ENCODE measurements around the gene CTNNA2. TPM values are rescaled to one million over a fixed set of nuclear protein-coding genes. Genes with fewer than 3 reads are reported as not detected.

CTNNA2 gene
- total and polyA plus RNA-seq, 9 of the 15 experiments (the other 6 are each of a cell fraction or from before 2014, with no cell fraction given) = 0.03 to 0.40 (median 0.15) TPM

GRCh38 chr2:80525152-80525551 is 1012.3 kb downstream of the CTNNA2 start:
- H3K4me3 ChIP-seq = no peak overlapping the region
- H4K20me1 ChIP-seq (replicated peaks; ENCODE audit: control insufficient read depth, insufficient read depth, low read length) = no peaks in the 10 kb centered on the region
- no peak overlapping the region for H3K4me2 ChIP-seq (ENCODE audit: insufficient read depth, low read length)
- H3K27ac ChIP-seq (ENCODE audit: extremely low read depth, low read depth, low read length) = no peak overlapping the region
- no peaks in the 10 kb centered on the region for H3K79me2 ChIP-seq (ENCODE audit: control insufficient read depth, insufficient read depth, low read length)
- POLR2A ChIA-PET = no interaction called here
- CTCF ChIA-PET (ENCODE audit: low intra/inter-chr PET ratio) = no interaction called here
- 0% methylated on average over 2 of the region's 2 CpGs for WGBS (ENCODE audit: insufficient coverage, low coverage, missing lambda C conversion rate)
- no peak overlapping the region for H2AFZ ChIP-seq (ENCODE audit: low read depth, low read length)
- no TSS peak for BruUV-seq (replicated peaks)
- no peak for FAIRE-seq
- no peak for ATAC-seq
- H3K9ac ChIP-seq (ENCODE audit: insufficient read depth in 1 of 2, low read depth in 2 of 2, low read length in 2 of 2) = no peak overlapping the region
- no peaks in the 10 kb centered on the region for H3K9me3 ChIP-seq (replicated peaks; ENCODE audit: control insufficient read depth, insufficient read depth, low read depth, low read length)
- DNase-seq (ENCODE audit: extremely low read depth in 1 of 4, low spot score in 3 of 4) = no peak
- no peaks in the 10 kb centered on the region for H3K4me1 ChIP-seq (replicated peaks in 1 of 2; ENCODE audit: control insufficient read depth in 2 of 2, insufficient read depth in 2 of 2, low read length in 2 of 2)
- intact Hi-C loops (cut with micrococcal nuclease) = no loop called here
- no peaks in the 10 kb centered on the region for H3K36me3 ChIP-seq (ENCODE audit: control insufficient read depth, insufficient read depth, low read length)
- H3K9me1 ChIP-seq (ENCODE audit: control insufficient read depth, insufficient read depth, low read length) = no peaks in the 10 kb centered on the region
- in situ Hi-C loops (cut with MboI) = no loop called here
- no peaks in the 10 kb centered on the region for H3K27me3 ChIP-seq (ENCODE audit: control insufficient read depth in 2 of 2, insufficient read depth in 2 of 2, low read length in 2 of 2)
- TF ChIP-seq DPF2 (IDR thresholded peaks at IDR 0.05) (no peak), ATF7 (IDR thresholded peaks at IDR 0.05) (no peak), ELF1 (tag; IDR thresholded peaks at IDR 0.05) (no peak), ZNF76 (CRISPR knock-in tag; IDR thresholded peaks at IDR 0.05; ENCODE audit: borderline replicate concordance) (no peak), TCF3 (CRISPR knock-in tag; IDR thresholded peaks at IDR 0.05) (no peak), NCOR1 (IDR thresholded peaks at IDR 0.05) (no peak), ETS1 (conservative IDR thresholded peaks at IDR 0.05; ENCODE audit: control insufficient read depth, low read depth, low read length) (no peak), CHD7 (IDR thresholded peaks at IDR 0.05; ENCODE audit: low read depth, low read length) (no peak), CAMTA2 (CRISPR knock-in tag; conservative IDR thresholded peaks at IDR 0.05) (no peak), ZNF253 (CRISPR knock-in tag; conservative IDR thresholded peaks at IDR 0.05) (no peak), ZNF197 (CRISPR knock-in tag; IDR thresholded peaks at IDR 0.05; ENCODE audit: low read depth) (no peak), SETDB1 (IDR thresholded peaks at IDR 0.05; ENCODE audit: low read length) (no peak)

Data from K562 (cell line).